KG1 (cell line): ENCODE results near the gene CIC.
A peak's percentile ranks its signal among the peaks of the same experiment; 100 is the strongest.
"Not testable (repeated sequence)": the region's sequence is repeated elsewhere in the genome, so short reads cannot be mapped to it uniquely, and the experiment has no call there.

ENCODE experiments used
- DNase-seq: peaks from one replicate; lab custom pipeline; 2025; lab: John Stamatoyannopoulos, UW

CIC gene

DNA sequence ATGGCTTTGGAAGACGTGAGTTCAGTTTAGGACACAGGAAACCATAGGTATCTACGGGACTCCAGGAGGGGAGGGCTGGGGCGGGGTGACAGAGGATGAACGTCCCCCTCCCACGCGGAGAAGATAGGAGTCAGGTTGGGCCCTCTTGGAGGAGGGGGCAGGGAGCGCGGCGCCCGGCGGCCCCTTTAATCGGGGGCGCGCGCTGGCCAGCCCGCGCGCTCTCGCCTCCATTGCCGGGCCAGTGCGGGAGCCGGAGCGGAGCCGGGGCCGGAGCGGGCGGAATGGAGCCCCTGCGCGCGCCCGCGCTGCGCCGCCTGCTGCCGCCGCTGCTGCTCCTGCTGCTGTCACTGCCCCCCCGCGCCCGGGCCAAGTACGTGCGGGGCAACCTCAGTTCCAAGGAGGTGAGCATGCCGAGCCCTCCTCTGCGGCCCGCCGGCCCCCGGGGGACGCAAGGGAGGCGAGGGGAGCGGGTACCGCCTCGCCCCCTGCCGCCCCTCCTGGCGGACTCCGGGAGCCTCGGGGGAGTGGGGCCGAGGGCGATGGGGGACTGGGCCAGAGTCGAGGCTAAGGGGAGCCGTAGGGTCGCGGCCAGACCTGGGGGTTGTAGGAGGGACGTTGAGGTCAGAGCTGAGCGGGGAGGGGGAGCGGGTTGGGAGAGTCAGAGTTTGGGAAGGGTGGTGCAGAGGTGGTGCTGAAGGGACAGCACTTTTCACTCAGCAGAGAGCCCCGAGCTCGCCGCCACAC, 44.2 kb downstream of the CIC start, which contains the start of gene TMEM145:
TSS of gene TMEM145 (plus strand) at position 214 of the 744 bp plus-strand sequence. CDS start at position 282, 68 bp downstream.
- DNase-seq, result peak; percentile 14

DNA sequence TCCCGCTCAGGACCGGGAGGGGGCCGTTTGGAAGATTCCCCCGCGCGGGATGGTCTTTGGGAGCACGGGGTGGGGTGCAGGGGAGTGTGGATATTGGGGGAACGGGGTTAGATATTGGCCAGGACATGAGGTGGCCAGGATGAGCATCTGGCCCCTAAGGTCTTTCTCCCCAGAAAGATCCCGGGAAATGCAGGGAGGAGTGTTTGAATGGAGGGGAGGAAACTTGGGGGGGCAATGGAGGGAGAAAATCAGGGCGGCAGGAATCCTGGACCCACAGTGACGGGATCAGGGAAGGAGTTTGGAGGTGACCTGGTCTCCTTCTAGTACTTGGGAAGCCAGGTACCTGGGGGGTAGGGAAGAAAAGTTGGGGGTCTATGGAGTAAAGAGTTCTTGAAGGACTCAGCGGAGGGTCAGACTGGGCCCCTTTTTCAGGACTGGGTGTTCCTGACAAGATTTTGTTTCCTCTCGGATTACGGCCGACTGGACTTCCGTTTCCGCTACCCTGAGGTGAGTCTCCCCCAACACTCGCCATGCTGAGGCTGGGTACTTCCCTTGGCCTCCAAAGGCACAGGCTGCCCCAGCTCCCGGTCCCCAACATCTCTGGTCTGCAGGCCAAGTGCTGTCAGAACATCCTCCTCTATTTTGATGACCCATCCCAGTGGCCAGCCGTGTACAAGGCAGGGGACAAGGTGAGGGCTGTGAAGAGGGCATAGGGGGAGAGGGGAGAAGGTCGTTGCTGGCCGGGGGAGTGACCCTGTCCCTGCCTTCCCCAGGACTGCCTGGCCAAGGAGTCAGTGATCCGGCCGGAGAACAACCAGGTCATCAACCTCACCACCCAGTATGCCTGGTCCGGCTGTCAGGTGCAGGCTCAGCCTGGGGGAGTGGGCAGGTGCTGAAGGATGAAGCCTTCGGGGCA, 45.0 kb downstream of the CIC start:
- no peak for DNase-seq

DNA sequence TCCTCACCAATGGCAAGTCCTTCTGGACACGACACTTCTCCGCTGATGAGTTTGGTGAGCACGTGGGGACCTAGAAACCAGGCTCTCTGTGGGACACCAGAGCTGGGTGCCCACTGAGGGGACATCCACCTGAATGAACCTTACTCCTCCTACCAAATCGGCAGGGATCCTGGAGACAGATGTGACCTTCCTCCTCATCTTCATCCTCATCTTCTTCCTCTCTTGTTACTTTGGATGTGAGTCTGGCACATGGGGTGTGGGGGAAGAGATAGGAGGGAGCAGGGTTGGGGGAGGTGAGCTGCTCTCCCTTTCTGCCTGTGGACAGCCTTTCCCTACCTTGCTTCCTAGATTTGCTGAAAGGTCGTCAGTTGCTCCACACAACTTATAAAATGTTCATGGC, 46.0 kb downstream of the CIC start:
- DNase-seq, result no peak

DNA sequence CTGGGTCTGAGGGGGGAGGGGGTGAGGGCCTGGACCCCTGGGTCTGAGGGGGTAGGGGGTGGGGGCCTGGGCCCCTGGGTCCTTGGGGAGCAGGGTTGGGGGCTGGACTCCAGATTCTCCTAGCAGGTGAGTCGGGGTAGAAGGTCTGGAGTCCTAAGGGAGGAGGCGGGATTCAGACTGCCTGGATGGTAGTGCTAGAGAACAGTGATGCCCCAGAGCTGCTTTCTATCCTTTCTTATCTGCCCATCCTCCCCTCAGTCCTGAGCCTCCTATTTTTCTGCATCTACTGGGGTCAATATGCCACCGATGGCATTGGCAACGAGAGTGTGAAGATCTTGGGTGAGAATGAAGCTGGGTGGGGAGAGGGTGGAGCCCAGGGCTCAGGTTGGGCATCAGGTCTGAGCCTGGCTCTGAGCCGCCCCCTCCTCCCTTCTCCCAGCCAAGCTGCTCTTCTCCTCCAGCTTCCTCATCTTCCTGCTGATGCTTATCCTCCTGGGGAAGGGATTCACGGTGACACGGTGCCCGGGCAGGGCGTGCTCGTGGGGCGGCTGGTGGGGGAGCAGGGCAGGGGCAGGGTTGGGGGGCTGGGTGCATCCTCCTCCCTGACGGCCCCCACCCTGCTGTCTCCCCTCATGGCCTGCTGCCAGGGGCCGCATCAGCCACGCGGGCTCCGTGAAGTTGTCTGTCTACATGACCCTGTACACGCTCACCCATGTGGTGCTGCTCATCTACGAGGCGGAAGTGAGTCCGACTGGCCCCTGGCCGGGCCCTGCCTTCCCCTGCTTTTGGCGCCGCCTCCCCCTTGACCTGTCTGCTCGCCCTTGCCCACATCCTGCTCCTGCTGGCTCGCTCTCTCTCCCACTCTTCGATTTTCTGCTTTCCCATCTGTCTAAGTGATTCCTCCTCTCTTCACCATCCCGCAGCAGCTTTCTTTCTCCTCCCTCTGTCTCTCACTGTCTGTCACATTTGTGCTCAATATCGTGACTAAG, 47.5 kb downstream of the CIC start:
- no peak for DNase-seq

DNA sequence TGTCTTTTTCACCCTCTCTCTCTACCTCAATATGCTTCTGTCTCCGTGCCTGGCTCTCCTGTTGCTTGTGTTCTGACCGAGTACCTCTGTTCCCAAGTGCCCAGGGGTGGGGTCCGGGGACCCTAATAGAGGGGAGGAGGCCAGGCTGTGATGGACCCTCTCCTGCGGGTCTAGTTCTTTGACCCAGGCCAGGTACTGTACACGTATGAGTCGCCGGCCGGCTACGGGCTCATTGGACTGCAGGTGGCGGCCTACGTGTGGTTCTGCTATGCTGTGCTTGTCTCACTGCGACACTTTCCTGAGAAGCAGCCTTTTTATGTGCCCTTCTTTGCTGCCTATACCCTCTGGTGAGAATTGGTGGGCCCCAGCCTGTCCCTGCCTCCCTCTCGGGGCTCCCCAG, 48.5 kb downstream of the CIC start:
- DNase-seq, result no peak

DNA sequence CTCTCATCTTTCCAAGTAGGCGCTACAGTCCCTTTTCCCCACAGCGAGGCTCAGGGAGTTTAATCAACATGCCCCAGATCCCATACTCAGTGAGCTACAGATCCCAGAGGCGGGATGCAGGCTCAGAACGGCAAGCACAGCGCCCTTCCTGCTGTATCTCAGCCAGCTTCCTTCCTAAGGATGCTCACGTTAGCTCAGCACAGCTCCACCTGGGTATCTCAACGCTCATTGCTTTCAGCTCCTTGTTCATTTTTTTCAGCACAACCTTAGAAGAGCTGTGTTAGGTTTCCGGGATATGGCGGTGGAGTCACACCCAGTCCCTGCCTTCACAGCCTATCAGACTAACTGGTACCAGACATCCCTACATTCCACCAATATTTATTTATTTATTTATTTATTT, 53.3 kb downstream of the CIC start:
- DNase-seq, result no peak

DNA sequence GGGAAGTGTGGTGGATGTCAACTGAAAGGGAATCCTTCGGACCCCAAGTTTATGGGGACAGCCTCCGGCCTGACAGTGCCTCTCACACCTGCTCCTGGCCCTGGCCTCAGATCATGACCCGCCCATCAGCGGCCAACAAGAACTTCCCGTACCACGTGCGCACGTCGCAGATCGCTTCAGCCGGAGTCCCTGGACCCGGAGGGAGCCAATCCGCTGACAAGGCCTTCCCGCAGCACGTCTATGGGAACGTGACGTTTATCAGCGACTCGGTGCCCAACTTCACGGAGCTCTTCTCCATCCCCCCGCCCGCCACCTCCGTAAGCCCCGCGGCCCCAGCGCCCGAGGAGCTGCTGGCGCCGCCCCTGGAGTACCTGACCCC, 54.4 kb downstream of the CIC start:
- DNase-seq, result no peak

DNA sequence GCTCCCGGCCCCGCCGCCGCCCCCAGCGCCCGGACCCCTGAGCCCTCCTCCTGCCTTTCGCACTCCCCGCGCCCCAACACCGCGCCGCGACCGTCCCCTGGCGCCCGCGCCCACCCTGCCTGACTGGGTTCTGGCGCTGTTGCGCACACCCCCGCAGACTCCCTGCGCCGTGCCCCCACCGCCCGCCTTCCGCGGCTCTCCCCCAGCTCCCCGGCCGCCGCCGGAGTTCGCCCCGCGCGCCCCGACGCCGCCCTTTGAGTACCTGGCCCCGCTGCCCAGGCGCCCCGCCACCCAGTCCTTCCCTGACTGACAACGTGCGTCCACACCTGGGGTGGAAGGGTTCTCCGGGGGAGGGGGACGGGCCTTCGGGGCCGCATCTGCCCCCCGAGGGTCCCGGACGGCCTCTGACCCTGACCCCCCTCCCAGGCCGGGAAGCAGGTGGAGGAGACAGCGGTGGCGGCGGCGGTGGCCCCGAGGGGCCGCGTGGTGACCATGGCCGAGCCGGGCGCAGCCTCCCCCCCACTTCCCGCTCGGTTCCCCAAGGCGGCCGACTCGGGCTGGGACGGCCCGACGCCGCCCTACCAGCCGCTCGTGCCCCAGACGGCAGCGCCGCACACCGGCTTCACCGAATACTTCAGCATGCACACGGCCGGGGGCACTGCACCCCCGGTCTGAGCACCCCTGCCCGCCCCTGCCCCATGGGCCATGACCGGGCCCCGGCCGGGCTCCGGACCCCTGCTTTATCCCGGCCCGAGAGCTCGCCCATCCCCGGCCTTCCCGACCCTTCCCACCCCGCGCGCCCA, 55.0 kb downstream of the CIC start:
- DNase-seq, result no peak

DNA sequence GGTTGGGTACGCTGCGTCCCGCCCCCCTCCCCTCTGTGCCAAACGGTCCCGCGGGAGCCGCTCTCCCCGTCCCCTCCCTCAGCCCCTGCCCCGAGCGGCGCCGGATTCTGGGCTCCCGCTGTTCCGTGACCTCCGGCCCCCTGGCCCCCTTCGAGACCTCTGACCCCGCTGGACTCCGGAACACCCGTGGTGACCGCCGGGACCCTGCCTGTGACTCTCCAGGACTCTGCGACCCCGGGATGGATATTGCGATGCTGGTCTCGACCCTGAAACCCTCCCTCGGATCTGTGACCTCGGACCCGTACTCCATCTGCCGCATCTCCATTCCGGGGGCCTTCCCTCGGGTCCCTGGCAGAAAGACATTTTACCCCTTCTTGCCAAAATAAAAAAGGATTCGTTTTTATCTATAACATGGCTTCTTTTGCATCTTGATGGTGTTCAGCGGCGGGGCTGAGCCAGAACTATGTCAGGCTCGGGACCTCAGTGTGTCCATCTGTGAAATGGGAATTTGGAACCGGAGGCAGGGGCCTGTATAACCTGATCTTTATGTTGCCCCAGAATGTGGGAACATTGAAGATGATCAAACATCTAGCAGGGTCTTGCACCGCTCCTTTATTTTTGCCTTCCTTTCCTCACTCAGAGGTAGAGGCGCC, 55.7 kb downstream of the CIC start:
- DNase-seq, result no peak

DNA sequence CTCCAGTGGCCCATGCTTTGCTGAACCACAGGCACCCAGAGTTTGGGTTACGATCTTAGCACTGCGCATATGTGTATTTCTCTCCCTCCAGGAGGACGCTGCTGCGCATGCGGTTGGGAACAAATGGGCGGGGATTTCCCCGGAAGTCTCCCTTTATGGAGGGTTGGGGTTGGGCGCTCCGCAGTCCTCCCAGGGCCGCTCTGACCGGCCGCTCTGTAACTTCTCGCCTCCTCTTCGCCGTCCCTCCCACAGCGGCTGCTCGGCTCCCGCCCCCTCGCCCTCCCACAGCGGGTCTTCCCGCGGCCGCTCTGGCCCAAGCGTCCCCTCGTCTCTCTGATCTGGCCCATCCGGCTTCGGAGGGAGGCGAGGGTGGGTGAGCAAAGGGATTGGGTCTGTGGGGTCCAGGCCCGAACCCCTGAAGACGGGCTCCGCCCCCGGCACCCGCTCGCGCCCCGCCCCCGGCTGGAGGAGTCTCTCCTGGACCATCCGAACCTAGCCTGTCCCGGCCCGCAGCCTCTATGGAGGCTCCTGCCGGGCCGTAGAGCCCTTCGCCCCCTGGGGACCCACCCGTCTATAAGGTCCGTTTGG, 56.4 kb downstream of the CIC start, which contains the start of gene MEGF8:
TSS of gene MEGF8 (plus strand) at position 328 of the 588 bp plus-strand sequence. CDS start 609 bp downstream, outside the sequence.
- DNase-seq, result peak; percentile 92

DNA sequence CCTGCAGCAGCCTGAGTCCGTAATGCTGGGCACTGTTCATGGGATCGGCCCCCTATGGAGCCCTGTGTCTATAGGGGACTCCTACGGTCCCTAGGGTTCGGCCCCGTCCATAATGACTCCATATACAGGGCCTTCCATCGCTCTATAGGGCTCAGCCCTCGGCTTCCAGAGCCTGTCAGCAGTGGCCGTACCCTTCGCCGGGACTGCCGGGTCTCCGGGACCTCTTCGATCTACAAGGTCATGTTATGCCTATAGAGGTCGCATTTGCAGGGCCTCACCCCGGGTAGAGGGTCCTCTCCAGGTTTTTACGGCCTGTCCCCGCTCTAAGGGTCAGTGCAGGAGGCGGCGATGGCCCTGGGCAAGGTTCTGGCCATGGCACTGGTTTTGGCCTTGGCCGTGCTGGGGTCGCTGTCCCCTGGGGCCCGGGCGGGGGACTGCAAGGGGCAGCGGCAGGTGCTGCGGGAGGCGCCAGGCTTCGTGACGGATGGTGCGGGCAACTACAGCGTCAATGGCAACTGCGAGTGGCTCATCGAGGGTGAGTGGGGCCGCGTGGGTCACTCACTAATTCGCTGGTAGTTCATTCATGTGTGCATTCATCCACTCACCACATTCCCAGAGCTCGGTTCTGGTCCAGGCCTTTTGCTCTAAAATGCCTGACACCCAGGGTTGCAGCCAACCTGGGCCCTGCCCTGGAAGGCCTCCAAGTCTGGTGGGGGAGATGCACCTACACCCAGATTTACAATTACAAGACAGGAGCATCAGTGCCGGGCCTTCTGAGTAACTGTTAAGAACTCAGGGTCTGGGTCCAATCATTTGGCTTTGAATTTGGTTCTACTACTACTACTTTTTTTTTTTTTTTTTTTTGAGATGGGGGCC, 57.1 kb downstream of the CIC start:
- no peak for DNase-seq

DNA sequence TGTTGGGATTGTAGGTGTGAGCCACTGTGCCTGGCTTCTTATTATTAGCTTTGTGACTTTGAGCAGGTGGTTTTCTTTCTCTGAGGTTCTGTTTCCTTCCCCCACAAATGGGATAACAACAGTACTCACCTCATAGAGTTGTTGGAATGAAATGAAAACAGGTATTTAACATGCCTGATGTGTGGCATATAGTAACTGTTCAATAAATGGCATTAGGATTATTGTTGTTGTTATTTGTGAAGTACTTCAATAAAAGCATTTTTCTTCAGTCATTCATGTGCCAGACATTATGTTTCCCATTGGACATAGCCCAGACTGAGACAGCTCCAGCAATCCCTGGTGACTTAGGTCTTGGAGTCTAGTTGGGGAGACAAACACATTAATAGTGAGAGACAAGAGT, 57.9 kb downstream of the CIC start:
- no peak for DNase-seq

DNA sequence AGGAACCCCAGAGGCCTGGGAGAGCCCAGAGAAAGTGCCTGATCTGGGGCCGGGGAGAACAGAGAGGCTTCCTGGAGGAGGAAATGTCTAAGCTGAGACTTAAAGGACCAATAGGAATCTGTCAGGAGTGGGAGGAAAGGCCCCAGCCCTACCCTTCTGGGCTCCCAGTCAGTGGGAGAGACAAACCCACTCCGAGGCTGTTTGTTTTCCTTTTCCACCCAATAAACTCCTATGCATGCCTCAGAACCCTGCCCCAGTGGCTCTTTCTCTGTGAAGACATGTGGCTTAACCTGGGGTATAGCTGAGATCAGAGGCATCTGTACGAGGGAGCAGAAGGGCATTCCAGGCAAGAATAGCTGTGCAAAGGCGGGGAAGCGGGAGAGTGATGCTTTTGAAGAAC, 58.3 kb downstream of the CIC start:
- DNase-seq, result no peak

DNA sequence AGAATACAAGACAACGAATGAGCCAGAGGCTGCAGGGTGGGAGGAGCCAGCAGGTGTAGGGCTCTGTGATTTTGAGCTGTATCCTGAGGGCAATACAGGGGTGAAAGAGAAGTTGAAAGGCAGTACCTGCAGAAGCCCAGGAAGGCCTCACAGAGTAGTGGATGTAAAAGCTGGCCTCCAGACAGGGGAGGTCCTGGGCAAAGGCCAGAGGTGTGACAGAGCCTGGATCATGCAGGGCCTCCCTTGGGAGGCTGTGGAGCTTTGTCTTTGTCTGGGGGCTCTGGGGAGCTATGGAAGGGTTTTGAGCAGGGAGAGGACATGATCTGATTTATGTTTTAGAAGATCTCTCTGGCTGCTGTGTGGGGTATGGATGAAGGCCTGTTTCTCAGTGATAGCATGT, 59.1 kb downstream of the CIC start:
- DNase-seq, result no peak

DNA sequence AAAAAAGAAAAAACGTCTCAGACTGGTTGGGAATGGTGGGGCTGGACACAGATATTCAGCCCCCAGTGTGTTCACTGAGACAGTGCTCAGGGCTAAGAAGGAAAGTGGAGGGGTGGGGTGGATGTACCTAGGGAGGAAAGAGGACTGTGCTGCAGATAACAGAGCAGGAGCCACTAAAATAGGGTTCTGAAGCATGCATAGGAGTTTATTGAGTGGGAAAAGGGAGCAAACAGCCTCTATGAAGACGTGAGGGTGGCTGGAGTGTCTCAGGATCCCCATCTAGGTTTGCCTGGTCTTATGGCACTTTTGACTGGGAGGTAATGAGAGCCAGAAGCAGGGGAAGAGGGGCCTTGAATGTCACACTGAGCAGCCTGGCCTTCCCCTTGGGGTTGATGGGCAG, 59.8 kb downstream of the CIC start:
- no peak for DNase-seq

DNA sequence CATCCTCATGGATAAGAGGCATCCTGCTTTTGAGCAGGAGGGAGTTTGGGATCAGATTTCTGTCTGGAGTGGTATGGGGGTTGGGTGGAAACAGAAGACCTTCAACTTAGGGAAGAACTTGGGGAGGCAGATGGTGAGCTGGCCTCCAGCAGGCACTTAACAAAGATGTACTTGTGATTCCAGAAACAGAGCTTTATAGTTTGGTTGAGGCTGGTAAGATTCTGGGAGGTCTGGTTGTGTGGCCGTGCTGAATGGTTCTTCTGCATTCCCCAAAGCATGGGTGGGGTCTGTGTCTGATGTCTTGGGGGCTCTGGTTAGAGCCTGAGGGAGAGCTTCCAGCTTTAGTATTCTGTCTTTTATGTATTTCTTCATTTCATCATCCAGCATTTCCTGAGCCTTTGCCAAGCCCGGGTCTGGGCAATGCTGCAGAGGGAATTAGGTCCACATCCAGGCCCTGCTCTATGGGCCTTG, 61.2 kb downstream of the CIC start:
- DNase-seq, result no peak

DNA sequence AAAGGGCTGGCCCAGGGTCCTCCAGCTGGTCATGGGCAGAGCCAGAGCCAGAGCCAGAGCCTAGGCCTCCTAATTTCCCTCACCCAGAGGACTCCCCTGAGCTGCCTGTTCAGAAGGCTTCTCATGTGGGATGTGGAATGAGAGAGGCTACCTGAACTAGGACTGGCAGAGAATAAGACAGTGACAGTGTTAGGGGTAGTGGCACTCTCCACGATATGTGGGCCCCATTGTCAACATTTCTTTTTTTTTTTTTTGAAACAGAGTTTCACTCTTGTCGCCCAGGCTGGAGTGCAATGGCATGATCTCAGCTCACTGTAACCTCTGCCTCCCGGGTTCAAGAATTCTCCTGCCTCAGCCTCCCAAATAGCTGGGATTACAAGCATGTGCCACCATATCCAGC, 62.3 kb downstream of the CIC start:
- DNase-seq, result not testable (repeated sequence)

DNA sequence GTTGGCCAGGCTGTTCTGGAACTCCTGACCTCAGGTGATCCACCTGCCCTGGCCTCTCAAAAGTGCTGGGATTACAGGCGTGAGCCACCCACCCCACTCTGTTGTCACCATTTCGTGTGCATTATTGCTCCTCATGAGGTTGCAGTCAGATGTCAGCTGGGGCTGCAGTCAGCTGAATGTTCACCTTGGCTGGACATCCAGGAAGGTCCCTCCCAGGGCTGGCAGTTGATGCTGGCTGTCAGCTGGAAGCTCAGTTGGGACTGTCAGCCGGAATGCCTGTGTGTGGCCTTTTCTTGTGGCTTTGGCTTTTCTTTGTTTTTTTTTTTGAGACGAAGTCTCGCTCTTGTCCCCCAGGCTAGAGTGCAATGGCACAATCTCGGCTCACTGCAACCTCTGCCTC, 63.0 kb downstream of the CIC start:
- no peak for DNase-seq

DNA sequence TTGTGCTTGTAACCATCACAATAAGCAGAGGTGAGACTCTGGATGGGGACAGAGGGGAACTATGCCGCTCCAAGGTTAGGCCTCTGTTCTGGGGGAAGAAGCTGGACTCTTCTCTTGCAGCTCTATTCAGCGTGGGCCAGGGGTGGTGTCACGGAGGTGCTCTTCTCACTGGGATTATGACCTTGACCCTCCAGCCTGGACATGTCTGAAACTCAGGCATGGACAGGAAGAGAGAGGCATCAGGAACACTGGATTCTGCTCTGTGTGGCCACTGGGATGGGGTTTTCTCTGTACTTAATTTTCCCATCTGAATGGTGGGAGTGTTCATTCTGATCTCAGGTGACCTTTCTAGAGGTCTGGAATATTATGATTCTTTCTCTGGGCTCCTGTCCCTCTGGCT, 64.0 kb downstream of the CIC start:
- no peak for DNase-seq
